GM19467 (cell line): ENCODE measurements around the gene YWHAG.
A peak's percentile ranks its signal among the peaks of the same experiment; 100 is the strongest.
"Not testable (repeated sequence)": the region's sequence is repeated elsewhere in the genome, so short reads cannot be mapped to it uniquely, and the experiment has no call there.

Source experiments
- ATAC-seq: cut with Tn5 transposase; IDR thresholded peaks from one replicate; pipeline ENCODE4 v1.9.1; 2021; ENCODE audit warnings: mild to moderate bottlenecking, moderate library complexity; ENCODE audit not compliant: unreplicated experiment

The YWHAG gene

GRCh38 chr7:76358481-76359110, at the start of gene YWHAG:
TSS of gene YWHAG (minus strand) at chr7:76358991. CDS start at chr7:76358808, 183 bp downstream.
- peak; percentile 60 for ATAC-seq

GRCh38 chr7:76408121-76408560, 49.4 kb upstream of the YWHAG start:
- ATAC-seq, result no peak

- ATAC-seq, result no peak
Measured at GRCh38 chr7:76407718-76408117, 48.9 kb upstream of the YWHAG start.

- ATAC-seq, result no peak
Measured at GRCh38 chr7:76405738-76406137, 46.9 kb upstream of the YWHAG start.

- ATAC-seq, result no peak
Measured at GRCh38 chr7:76403780-76404494, 45.1 kb upstream of the YWHAG start.

- ATAC-seq, result not testable (repeated sequence)
Measured at GRCh38 chr7:76403097-76403496, 44.3 kb upstream of the YWHAG start.

- no peak for ATAC-seq
Measured at GRCh38 chr7:76400248-76400647, 41.5 kb upstream of the YWHAG start.

GRCh38 chr7:76397409-76398183, 38.8 kb upstream of the YWHAG start:
- no peak for ATAC-seq

- ATAC-seq, result no peak
Measured at GRCh38 chr7:76396864-76397263, 38.1 kb upstream of the YWHAG start.

GRCh38 chr7:76395965-76396726, 37.4 kb upstream of the YWHAG start:
- ATAC-seq, result no peak

GRCh38 chr7:76395605-76395964, 36.8 kb upstream of the YWHAG start:
- ATAC-seq, result not testable (repeated sequence)

GRCh38 chr7:76394957-76395356, 36.2 kb upstream of the YWHAG start:
- no peak for ATAC-seq

- peak; percentile 84 for ATAC-seq
Measured at GRCh38 chr7:76393116-76394031, 34.6 kb upstream of the YWHAG start.

- no peak for ATAC-seq
Measured at GRCh38 chr7:76392531-76393115, 33.8 kb upstream of the YWHAG start.

- ATAC-seq, result no peak
Measured at GRCh38 chr7:76390092-76390491, 31.3 kb upstream of the YWHAG start.

GRCh38 chr7:76387789-76388188, 29.0 kb upstream of the YWHAG start:
- not testable (repeated sequence) for ATAC-seq

GRCh38 chr7:76386691-76387260, 28.0 kb upstream of the YWHAG start:
- no peak for ATAC-seq

- no peak for ATAC-seq
Measured at GRCh38 chr7:76383089-76383944, 24.5 kb upstream of the YWHAG start.
